HEK293 (cell line): Measurements from ENCODE around the gene IRF6.

ENCODE experiments used
- KLF16 ChIP-seq: fragments of 450-650 bp; formaldehyde crosslinking; IDR thresholded peaks from 2 replicates; pipeline ENCODE4 v1.5.1; 2017; ENCODE audit warnings: missing biosample characterization, missing genetic modification characterization
- KLF8 ChIP-seq: fragments of 450-650 bp; formaldehyde crosslinking; IDR thresholded peaks from 2 replicates; pipeline ENCODE4 v1.5.1; 2016; ENCODE audit warnings: missing biosample characterization, missing genetic modification characterization
- MZF1 ChIP-seq: fragments of 450-650 bp; formaldehyde crosslinking; IDR thresholded peaks from 2 replicates; pipeline ENCODE4 v1.5.1; 2017; ENCODE audit warnings: missing biosample characterization, missing genetic modification characterization, borderline replicate concordance
- SP3 ChIP-seq: fragments of 450-650 bp; formaldehyde crosslinking; IDR thresholded peaks from 2 replicates; pipeline ENCODE4 v1.5.1; 2016; ENCODE audit warnings: missing biosample characterization, missing genetic modification characterization
- SP7 ChIP-seq: fragments of 450-650 bp; formaldehyde crosslinking; IDR thresholded peaks from 2 replicates; pipeline ENCODE4 v1.5.1; 2016; ENCODE audit warnings: missing biosample characterization, missing genetic modification characterization
- WT1 ChIP-seq: fragments of 450-650 bp; formaldehyde crosslinking; IDR thresholded peaks from 2 replicates; pipeline ENCODE4 v1.5.1; 2016; ENCODE audit warnings: missing biosample characterization, missing genetic modification characterization
- YY1 ChIP-seq: fragments of 450-650 bp; formaldehyde crosslinking; IDR thresholded peaks from 2 replicates; pipeline ENCODE4 v1.5.1; 2018; ENCODE audit warnings: missing biosample characterization, missing genetic modification characterization
- ZEB2 ChIP-seq: fragments of 450-650 bp; formaldehyde crosslinking; IDR thresholded peaks from 2 replicates; pipeline ENCODE4 v1.5.1; 2016; ENCODE audit warnings: missing biosample characterization, missing genetic modification characterization
- ZFHX2 ChIP-seq: fragments of 450-650 bp; formaldehyde crosslinking; conservative IDR thresholded peaks from 2 replicates; pipeline ENCODE4 v1.5.1; 2016; ENCODE audit warnings: missing biosample characterization, missing genetic modification characterization
- ZNF121 ChIP-seq: fragments of 450-650 bp; formaldehyde crosslinking; IDR thresholded peaks from 2 replicates; pipeline ENCODE4 v1.5.1; 2016; ENCODE audit warnings: missing biosample characterization, missing genetic modification characterization
- ZNF140 ChIP-seq: fragments of 450-650 bp; formaldehyde crosslinking; IDR thresholded peaks from 2 replicates; pipeline ENCODE4 v1.5.1; 2016; ENCODE audit warnings: missing biosample characterization, missing genetic modification characterization
- ZNF155 ChIP-seq: fragments of 450-650 bp; formaldehyde crosslinking; IDR thresholded peaks from 2 replicates; pipeline ENCODE4 v1.5.1; 2016; ENCODE audit warnings: missing biosample characterization, missing genetic modification characterization
- ZNF214 ChIP-seq: fragments of 450-650 bp; formaldehyde crosslinking; IDR thresholded peaks from 2 replicates; pipeline ENCODE4 v1.5.1; 2017; ENCODE audit warnings: missing biosample characterization, mild to moderate bottlenecking, missing genetic modification characterization, borderline replicate concordance
- ZNF24 ChIP-seq: fragments of 450-650 bp; formaldehyde crosslinking; IDR thresholded peaks from 2 replicates; pipeline ENCODE4 v1.5.1; 2016; ENCODE audit warnings: missing biosample characterization, missing genetic modification characterization
- ZNF433 ChIP-seq: fragments of 450-650 bp; formaldehyde crosslinking; IDR thresholded peaks from 2 replicates; pipeline ENCODE4 v1.5.1; 2016; ENCODE audit warnings: missing biosample characterization, missing genetic modification characterization, low read depth
- ZNF473 ChIP-seq: fragments of 450-650 bp; formaldehyde crosslinking; IDR thresholded peaks from 2 replicates; pipeline ENCODE4 v1.5.1; 2017; ENCODE audit warnings: missing biosample characterization, missing genetic modification characterization
- ZNF596 ChIP-seq: fragments of 450-650 bp; IDR thresholded peaks from 2 replicates; pipeline ENCODE4 v1.5.0; 2018; ENCODE audit warnings: missing biosample characterization, mild to moderate bottlenecking, missing genetic modification characterization, moderate library complexity
- ZNF626 ChIP-seq: fragments of 450-650 bp; sonication (Bioruptor Pico); formaldehyde crosslinking; IDR thresholded peaks from 2 replicates; pipeline ENCODE4 v1.5.1; 2018; ENCODE audit warnings: missing biosample characterization, missing genetic modification characterization, inconsistent platforms
- ZNF660 ChIP-seq: fragments of 450-650 bp; IDR thresholded peaks from 2 replicates; pipeline ENCODE4 v1.5.1; 2018; ENCODE audit warnings: missing biosample characterization, mild to moderate bottlenecking, missing genetic modification characterization
- ZNF768 ChIP-seq: fragments of 450-650 bp; formaldehyde crosslinking; IDR thresholded peaks from 2 replicates; pipeline ENCODE4 v1.5.1; 2018; ENCODE audit warnings: missing biosample characterization, mild to moderate bottlenecking, missing genetic modification characterization
- ZNF785 ChIP-seq: fragments of 450-650 bp; formaldehyde crosslinking; IDR thresholded peaks from 2 replicates; pipeline ENCODE4 v1.5.1; 2016; ENCODE audit warnings: missing biosample characterization, missing genetic modification characterization
- ZSCAN23 ChIP-seq: fragments of 450-650 bp; formaldehyde crosslinking; IDR thresholded peaks from 2 replicates; pipeline ENCODE4 v1.5.1; 2016; ENCODE audit warnings: missing biosample characterization, missing genetic modification characterization
- TF ChIP-seq, protein P1 (sequence below): fragments of 450-650 bp; formaldehyde crosslinking; IDR thresholded peaks from 2 replicates; pipeline ENCODE4 v1.5.1; 2016; ENCODE audit warnings: missing biosample characterization, missing genetic modification characterization
- TF ChIP-seq, protein P2 (sequence below): fragments of 450-650 bp; formaldehyde crosslinking; IDR thresholded peaks from 2 replicates; pipeline ENCODE4 v1.5.1; 2016; ENCODE audit warnings: missing biosample characterization, missing genetic modification characterization, low read depth
- TF ChIP-seq, protein P3 (sequence below): fragments of 450-650 bp; formaldehyde crosslinking; IDR thresholded peaks from 2 replicates; pipeline ENCODE4 v1.5.1; 2016; ENCODE audit warnings: missing biosample characterization, missing genetic modification characterization
- TF ChIP-seq, protein P4 (sequence below): fragments of 450-650 bp; IDR thresholded peaks from 2 replicates; pipeline ENCODE4 v1.5.1; 2018; ENCODE audit warnings: missing biosample characterization, missing genetic modification characterization
- TF ChIP-seq, protein P5 (sequence below): fragments of 450-650 bp; formaldehyde crosslinking; IDR thresholded peaks from 2 replicates; pipeline ENCODE4 v1.5.1; 2017; ENCODE audit warnings: missing biosample characterization, missing genetic modification characterization
- TF ChIP-seq, protein P6 (sequence below): fragments of 450-650 bp; formaldehyde crosslinking; IDR thresholded peaks from 2 replicates; pipeline ENCODE4 v1.5.1; 2016; ENCODE audit warnings: missing biosample characterization, missing genetic modification characterization
- TF ChIP-seq, protein P7 (sequence below): fragments of 450-650 bp; formaldehyde crosslinking; IDR thresholded peaks from 2 replicates; pipeline ENCODE4 v1.5.1; 2016; ENCODE audit warnings: missing biosample characterization, missing genetic modification characterization, low read depth

The IRF6 gene

DNA sequence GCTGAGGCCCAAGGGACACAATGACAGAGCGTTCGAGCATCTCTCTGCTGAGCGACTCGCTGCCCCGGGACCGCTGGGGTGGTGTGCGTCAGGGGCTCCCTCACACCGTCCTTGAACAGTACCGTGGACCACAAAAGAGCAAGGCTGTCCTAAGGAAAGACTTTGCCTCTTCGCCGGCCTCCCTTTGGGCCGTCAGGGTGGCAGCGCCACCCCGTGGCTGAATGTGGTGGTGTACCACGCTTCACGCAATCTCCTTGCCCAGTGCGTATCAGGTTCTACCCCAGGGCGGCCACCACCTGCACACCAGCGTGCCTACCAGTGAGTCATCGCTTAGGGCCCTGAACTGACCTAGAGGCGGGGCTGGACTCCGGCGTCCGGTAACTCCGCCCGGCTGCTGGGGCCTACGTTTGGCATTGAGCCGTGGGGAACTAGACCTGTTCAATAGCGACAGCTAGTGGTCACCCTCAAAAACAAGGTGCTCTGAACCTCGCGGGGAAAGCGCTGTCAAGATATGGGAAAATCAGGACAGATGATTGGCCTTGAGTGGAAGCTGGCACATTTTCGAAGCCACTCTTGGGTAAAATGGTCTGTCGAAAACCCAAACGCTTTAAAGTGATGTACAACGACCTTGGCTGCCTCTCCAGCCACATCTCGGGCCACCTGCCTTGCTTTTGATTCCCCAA, 58.2 kb downstream of the IRF6 start (continued):
- TF ChIP-seq ZNF140: no peak
- TF ChIP-seq YY1: no peak
- no peak for TF ChIP-seq ZNF433
- TF ChIP-seq ZNF473 (tag by site-specific recombination): no peak
- TF ChIP-seq, protein P1, sequence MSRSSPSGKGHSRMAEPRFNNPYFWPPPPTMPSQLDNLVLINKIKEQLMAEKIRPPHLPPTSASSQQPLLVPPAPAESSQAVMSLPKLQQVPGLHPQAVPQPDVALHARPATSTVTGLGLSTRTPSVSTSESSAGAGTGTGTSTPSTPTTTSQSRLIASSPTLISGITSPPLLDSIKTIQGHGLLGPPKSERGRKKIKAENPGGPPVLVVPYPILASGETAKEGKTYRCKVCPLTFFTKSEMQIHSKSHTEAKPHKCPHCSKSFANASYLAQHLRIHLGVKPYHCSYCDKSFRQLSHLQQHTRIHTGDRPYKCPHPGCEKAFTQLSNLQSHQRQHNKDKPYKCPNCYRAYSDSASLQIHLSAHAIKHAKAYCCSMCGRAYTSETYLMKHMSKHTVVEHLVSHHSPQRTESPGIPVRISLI: no peak
- TF ChIP-seq SP3 (tag by site-specific recombination): peak; percentile 73
- peak; percentile 96 for TF ChIP-seq ZEB2 (tag by site-specific recombination)
- no peak for TF ChIP-seq ZNF768 (tag by site-specific recombination)
- TF ChIP-seq ZNF785 (tag by site-specific recombination): no peak
- TF ChIP-seq, protein P2, sequence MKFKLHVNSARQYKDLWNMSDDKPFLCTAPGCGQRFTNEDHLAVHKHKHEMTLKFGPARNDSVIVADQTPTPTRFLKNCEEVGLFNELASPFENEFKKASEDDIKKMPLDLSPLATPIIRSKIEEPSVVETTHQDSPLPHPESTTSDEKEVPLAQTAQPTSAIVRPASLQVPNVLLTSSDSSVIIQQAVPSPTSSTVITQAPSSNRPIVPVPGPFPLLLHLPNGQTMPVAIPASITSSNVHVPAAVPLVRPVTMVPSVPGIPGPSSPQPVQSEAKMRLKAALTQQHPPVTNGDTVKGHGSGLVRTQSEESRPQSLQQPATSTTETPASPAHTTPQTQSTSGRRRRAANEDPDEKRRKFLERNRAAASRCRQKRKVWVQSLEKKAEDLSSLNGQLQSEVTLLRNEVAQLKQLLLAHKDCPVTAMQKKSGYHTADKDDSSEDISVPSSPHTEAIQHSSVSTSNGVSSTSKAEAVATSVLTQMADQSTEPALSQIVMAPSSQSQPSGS (tag by site-specific recombination): no peak
- TF ChIP-seq, protein P3, sequence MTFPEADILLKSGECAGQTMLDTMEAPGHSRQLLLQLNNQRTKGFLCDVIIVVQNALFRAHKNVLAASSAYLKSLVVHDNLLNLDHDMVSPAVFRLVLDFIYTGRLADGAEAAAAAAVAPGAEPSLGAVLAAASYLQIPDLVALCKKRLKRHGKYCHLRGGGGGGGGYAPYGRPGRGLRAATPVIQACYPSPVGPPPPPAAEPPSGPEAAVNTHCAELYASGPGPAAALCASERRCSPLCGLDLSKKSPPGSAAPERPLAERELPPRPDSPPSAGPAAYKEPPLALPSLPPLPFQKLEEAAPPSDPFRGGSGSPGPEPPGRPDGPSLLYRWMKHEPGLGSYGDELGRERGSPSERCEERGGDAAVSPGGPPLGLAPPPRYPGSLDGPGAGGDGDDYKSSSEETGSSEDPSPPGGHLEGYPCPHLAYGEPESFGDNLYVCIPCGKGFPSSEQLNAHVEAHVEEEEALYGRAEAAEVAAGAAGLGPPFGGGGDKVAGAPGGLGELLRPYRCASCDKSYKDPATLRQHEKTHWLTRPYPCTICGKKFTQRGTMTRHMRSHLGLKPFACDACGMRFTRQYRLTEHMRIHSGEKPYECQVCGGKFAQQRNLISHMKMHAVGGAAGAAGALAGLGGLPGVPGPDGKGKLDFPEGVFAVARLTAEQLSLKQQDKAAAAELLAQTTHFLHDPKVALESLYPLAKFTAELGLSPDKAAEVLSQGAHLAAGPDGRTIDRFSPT: peak; percentile 98
- no peak for TF ChIP-seq ZNF155 (tag by site-specific recombination)
- TF ChIP-seq, protein P4, sequence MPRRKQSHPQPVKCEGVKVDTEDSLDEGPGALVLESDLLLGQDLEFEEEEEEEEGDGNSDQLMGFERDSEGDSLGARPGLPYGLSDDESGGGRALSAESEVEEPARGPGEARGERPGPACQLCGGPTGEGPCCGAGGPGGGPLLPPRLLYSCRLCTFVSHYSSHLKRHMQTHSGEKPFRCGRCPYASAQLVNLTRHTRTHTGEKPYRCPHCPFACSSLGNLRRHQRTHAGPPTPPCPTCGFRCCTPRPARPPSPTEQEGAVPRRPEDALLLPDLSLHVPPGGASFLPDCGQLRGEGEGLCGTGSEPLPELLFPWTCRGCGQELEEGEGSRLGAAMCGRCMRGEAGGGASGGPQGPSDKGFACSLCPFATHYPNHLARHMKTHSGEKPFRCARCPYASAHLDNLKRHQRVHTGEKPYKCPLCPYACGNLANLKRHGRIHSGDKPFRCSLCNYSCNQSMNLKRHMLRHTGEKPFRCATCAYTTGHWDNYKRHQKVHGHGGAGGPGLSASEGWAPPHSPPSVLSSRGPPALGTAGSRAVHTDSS (tag by site-specific recombination): no peak
- TF ChIP-seq ZNF626: no peak
- TF ChIP-seq WT1 (tag by site-specific recombination): no peak
- TF ChIP-seq ZNF121 (tag by site-specific recombination): no peak
- TF ChIP-seq ZFHX2 (tag by site-specific recombination): no peak; the same call in 1 of the 2 replicates
- peak; percentile 78 for TF ChIP-seq KLF8 (tag by site-specific recombination)
- TF ChIP-seq, protein P5, sequence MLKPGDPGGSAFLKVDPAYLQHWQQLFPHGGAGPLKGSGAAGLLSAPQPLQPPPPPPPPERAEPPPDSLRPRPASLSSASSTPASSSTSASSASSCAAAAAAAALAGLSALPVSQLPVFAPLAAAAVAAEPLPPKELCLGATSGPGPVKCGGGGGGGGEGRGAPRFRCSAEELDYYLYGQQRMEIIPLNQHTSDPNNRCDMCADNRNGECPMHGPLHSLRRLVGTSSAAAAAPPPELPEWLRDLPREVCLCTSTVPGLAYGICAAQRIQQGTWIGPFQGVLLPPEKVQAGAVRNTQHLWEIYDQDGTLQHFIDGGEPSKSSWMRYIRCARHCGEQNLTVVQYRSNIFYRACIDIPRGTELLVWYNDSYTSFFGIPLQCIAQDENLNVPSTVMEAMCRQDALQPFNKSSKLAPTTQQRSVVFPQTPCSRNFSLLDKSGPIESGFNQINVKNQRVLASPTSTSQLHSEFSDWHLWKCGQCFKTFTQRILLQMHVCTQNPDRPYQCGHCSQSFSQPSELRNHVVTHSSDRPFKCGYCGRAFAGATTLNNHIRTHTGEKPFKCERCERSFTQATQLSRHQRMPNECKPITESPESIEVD (tag by site-specific recombination): no peak
- TF ChIP-seq, protein P6, sequence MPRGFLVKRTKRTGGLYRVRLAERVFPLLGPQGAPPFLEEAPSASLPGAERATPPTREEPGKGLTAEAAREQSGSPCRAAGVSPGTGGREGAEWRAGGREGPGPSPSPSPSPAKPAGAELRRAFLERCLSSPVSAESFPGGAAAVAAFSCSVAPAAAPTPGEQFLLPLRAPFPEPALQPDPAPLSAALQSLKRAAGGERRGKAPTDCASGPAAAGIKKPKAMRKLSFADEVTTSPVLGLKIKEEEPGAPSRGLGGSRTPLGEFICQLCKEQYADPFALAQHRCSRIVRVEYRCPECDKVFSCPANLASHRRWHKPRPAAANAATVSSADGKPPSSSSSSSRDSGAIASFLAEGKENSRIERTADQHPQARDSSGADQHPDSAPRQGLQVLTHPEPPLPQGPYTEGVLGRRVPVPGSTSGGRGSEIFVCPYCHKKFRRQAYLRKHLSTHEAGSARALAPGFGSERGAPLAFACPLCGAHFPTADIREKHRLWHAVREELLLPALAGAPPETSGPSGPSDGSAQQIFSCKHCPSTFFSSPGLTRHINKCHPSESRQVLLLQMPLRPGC (tag by site-specific recombination): no peak
- TF ChIP-seq ZNF24 (tag by site-specific recombination): peak; percentile 87
- TF ChIP-seq ZNF660 (tag by site-specific recombination): peak; percentile 97
- peak; percentile 79 for TF ChIP-seq SP7
- no peak for TF ChIP-seq ZNF596 (tag by site-specific recombination)
- TF ChIP-seq MZF1 (tag by site-specific recombination): no peak
- no peak for TF ChIP-seq ZNF214 (tag by site-specific recombination)
- peak; percentile 40; the same call in 1 of the 2 replicates for TF ChIP-seq KLF16 (tag by site-specific recombination)
- TF ChIP-seq ZSCAN23: no peak
- TF ChIP-seq, protein P7, sequence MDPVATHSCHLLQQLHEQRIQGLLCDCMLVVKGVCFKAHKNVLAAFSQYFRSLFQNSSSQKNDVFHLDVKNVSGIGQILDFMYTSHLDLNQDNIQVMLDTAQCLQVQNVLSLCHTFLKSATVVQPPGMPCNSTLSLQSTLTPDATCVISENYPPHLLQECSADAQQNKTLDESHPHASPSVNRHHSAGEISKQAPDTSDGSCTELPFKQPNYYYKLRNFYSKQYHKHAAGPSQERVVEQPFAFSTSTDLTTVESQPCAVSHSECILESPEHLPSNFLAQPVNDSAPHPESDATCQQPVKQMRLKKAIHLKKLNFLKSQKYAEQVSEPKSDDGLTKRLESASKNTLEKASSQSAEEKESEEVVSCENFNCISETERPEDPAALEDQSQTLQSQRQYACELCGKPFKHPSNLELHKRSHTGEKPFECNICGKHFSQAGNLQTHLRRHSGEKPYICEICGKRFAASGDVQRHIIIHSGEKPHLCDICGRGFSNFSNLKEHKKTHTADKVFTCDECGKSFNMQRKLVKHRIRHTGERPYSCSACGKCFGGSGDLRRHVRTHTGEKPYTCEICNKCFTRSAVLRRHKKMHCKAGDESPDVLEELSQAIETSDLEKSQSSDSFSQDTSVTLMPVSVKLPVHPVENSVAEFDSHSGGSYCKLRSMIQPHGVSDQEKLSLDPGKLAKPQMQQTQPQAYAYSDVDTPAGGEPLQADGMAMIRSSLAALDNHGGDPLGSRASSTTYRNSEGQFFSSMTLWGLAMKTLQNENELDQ (tag by site-specific recombination): no peak
